Fibroblast of lung (primary cell): ENCODE measurements around the gene HRH4. TPM values are rescaled to one million over a fixed set of nuclear protein-coding genes. Genes with fewer than 3 reads are reported as not detected.

Experiments
- DNase-seq, 2 donors: peaks; one replicate each; pipeline versions ENCODE4 v3.0.0 to v3.0.0-alpha.2; 2010; ENCODE audit warnings: low read depth in 2 of 2
- H2AFZ ChIP-seq: 2 replicates; pipeline ENCODE4 v1.5.1; 2012; ENCODE audit warnings: low read length, control low read depth, inconsistent platforms
- H3K27ac ChIP-seq: 2 replicates; pipeline ENCODE4 v1.5.1; 2011; ENCODE audit warnings: low read length, control low read depth; ENCODE audit not compliant: insufficient read depth
- H3K27me3 ChIP-seq: 2 replicates; pipeline ENCODE4 v1.5.1; 2011; ENCODE audit warnings: mild to moderate bottlenecking, low read length; ENCODE audit not compliant: control insufficient read depth, insufficient read depth
- H3K36me3 ChIP-seq: 2 replicates; pipeline ENCODE4 v1.5.1; 2011; ENCODE audit warnings: low read length; ENCODE audit not compliant: control insufficient read depth, insufficient read depth
- H3K4me1 ChIP-seq: 2 replicates; pipeline ENCODE4 v1.5.1; 2011; ENCODE audit warnings: low read length; ENCODE audit not compliant: control insufficient read depth, insufficient read depth; ENCODE audit errors: extremely low read depth
- H3K4me2 ChIP-seq: 2 replicates; pipeline ENCODE4 v1.5.1; 2011; ENCODE audit warnings: low read length, control low read depth; ENCODE audit not compliant: insufficient read depth; ENCODE audit errors: extremely low read depth
- H3K4me3 ChIP-seq, 4 experiments: fragments of 200-600 bp in 1 of 4; sonication (generic) in 1 of 4; replicated peaks in 1 of 4; 2 replicates each; pipeline ENCODE4 v1.5.1; 2011 to 2016; ENCODE audit warnings: low read length in 4 of 4, low read depth in 3 of 4, mild to moderate bottlenecking in 3 of 4, control low read depth in 2 of 4, inconsistent platforms in 1 of 4, mixed read lengths in 1 of 4; ENCODE audit not compliant: insufficient read depth in 1 of 4; ENCODE audit errors: control extremely low read depth in 1 of 4
- H3K79me2 ChIP-seq: 2 replicates; pipeline ENCODE4 v1.5.1; 2012; ENCODE audit warnings: mild to moderate bottlenecking, low read length, inconsistent platforms; ENCODE audit not compliant: control insufficient read depth, insufficient read depth
- H3K9ac ChIP-seq: 2 replicates; pipeline ENCODE4 v1.5.1; 2011; ENCODE audit warnings: mild to moderate bottlenecking, low read length, control low read depth; ENCODE audit not compliant: insufficient read depth
- H3K9me3 ChIP-seq: 2 replicates; pipeline ENCODE4 v1.5.1; 2012; ENCODE audit warnings: low read depth, low read length; ENCODE audit not compliant: control insufficient read depth, insufficient read depth
- H4K20me1 ChIP-seq: 2 replicates; pipeline ENCODE4 v1.5.1; 2011; ENCODE audit warnings: low read length; ENCODE audit not compliant: control insufficient read depth, insufficient read depth; ENCODE audit errors: extremely low read depth
- CTCF ChIP-seq, 2 donors: IDR thresholded peaks in 1 of 2; conservative IDR thresholded peaks in 1 of 2; 1 replicate in 1 of 2; 2 replicates in 1 of 2; pipeline ENCODE4 v1.5.1; 2011 to 2012; ENCODE audit warnings: low read length in 2 of 2, control low read depth in 1 of 2, inconsistent platforms in 1 of 2, low read depth in 1 of 2, mild to moderate bottlenecking in 1 of 2
- EZH2 ChIP-seq: IDR thresholded peaks from 2 replicates; pipeline ENCODE4 v1.5.1; 2012; ENCODE audit warnings: low read length, control low read depth, mild to moderate bottlenecking; ENCODE audit errors: missing control alignments
- polyA plus RNA-seq, 2 donors: library from polyadenylated mRNA; depleted of rRNA in 1 of 2; stranded (reverse) in 1 of 2; unstranded in 1 of 2; fragments of >200 nt; gene quantifications; 2 replicates each; pipeline ENCODE4 v1.2.1, GENCODE V29; 2011 to 2012; ENCODE audit warnings: missing spikeins in 1 of 2
- total RNA-seq: library from RNA; depleted of rRNA; stranded (reverse); fragments of >200 nt; gene quantifications from 2 replicates; pipeline ENCODE4 v1.2.1, GENCODE V29; 2014

HRH4 gene
- total and polyA plus RNA-seq, 2 donors (not counting 1 experiment from before 2014, with no cell fraction given): under 0.01 to 0.01 TPM

DNA sequence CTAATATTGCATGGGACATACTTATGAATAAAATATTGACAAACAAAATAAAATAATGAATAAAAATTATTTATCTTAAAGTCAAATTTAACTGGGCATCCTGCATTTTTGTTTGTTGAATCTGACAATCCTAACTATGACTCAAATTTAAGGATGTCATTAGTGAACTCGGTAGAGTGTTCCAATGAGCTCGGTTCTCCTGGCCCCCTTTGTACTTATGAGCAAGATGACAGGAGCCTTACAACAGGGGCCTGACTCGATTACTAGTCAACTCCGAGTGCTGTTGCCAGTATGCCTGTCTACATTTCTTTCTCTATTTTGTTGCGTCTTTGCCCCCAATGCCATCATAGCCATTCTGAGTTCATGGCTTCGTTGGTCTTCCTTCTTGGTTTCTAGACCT lies 40.3 kb downstream of the HRH4 start:
- no peak overlapping the region for H3K4me3 ChIP-seq
- no peak overlapping the region for H3K27ac ChIP-seq
- no peak overlapping the region for H3K9ac ChIP-seq
- no peak overlapping the region for H2AFZ ChIP-seq
- peaks cover 2% of the 10 kb centered on the region for H3K4me1 ChIP-seq
- H3K27me3 ChIP-seq: no peaks in the 10 kb centered on the region
- H3K79me2 ChIP-seq: no peaks in the 10 kb centered on the region
- no peaks in the 10 kb centered on the region for H3K9me3 ChIP-seq
- H3K4me2 ChIP-seq: no peak overlapping the region
- no peaks in the 10 kb centered on the region for H4K20me1 ChIP-seq
- TF ChIP-seq CTCF (conservative IDR thresholded peaks at IDR 0.05 in 1 of 2, IDR thresholded peaks at IDR 0.05 in 1 of 2; ENCODE audit: low read depth in 1 of 2, low read length in 2 of 2) (no peak), EZH2 (no peak)
- no peak for DNase-seq
- no peaks in the 10 kb centered on the region for H3K36me3 ChIP-seq

DNA sequence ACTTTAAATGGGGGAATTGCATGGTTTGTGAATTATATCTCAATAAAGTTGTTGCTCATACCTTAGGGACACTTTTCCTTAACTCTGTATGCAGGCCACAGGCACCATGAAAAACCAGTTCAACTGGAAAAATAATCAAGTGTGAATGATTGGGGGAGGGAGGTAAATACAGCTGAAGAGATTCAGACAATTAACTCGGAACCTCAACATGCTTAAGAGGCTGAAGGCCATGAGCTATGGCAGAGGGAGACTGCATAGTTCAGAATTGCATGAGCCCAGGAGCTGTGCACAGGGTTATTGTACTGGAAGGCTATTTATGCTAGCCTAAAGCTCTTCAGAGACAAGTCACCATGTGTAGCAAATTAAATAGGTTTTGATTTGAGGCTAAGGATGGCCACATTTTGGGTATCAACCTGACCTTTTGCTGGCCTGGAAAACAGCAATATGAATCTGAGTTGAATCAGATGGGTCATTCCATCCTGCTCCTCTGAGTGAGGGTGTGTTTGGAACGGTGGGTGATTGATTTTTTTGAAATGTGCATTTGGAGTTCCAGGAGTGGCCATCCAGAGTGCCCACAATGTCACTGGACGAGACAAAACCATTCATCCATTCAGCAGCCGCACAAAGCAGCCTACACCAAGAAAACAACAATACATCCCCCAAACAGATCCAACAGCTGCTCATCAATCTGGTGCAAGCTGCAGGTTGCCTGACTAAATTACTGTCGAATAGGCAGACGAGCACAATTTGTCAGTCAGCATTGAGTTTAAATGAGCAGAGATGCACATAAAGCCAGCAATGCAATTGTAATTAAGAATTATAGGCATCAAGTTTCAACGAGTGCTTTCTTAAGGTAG lies 42.5 kb downstream of the HRH4 start:
- Histone ChIP-seq H3K4me1 (no peaks in the 10 kb centered on the region), H2AFZ (no peak overlapping the region), H3K9ac (no peak overlapping the region), H4K20me1 (no peaks in the 10 kb centered on the region), H3K27ac (no peak overlapping the region), H3K79me2 (no peaks in the 10 kb centered on the region), H3K27me3 (no peaks in the 10 kb centered on the region), H3K9me3 (no peaks in the 10 kb centered on the region), H3K36me3 (no peaks in the 10 kb centered on the region), H3K4me3 (no peak overlapping the region), H3K4me2 (no peak overlapping the region)
- TF ChIP-seq CTCF (conservative IDR thresholded peaks at IDR 0.05 in 1 of 2, IDR thresholded peaks at IDR 0.05 in 1 of 2; ENCODE audit: low read depth in 1 of 2, low read length in 2 of 2) (no peak), EZH2 (no peak)
- DNase-seq: no peak

DNA sequence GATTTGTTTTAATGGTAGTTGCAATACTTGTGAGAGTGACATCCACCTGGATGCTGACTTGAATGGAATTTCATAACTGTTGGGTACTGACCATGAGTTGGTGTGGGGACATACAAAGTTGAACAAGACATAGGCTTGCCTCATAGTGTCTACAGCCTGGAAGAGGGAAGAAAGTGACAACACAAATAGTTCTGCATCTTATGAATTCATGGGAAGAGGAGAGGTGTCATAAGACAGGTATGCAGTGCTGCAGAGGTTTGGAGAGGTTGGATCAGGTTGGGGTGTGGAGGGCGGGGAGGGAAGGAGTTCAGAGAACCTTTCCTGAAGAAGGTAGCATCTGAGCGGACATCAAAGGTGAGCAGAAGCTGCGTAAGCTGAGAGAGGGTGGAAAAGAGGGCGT lies 44.0 kb downstream of the HRH4 start:
- Histone ChIP-seq H3K36me3 (no peaks in the 10 kb centered on the region), H2AFZ (no peak overlapping the region), H3K9ac (no peak overlapping the region), H3K27me3 (no peaks in the 10 kb centered on the region), H3K79me2 (no peaks in the 10 kb centered on the region), H3K4me1 (no peaks in the 10 kb centered on the region), H4K20me1 (no peaks in the 10 kb centered on the region), H3K27ac (no peak overlapping the region), H3K4me3 (no peak overlapping the region), H3K4me2 (no peak overlapping the region), H3K9me3 (no peaks in the 10 kb centered on the region)
- TF ChIP-seq CTCF (conservative IDR thresholded peaks at IDR 0.05 in 1 of 2, IDR thresholded peaks at IDR 0.05 in 1 of 2; ENCODE audit: low read depth in 1 of 2, low read length in 2 of 2): no peak
- TF ChIP-seq EZH2: no peak
- DNase-seq: no peak
